Thyroid gland (tissue), 4 donors: ENCODE data around the gene TMEM131L.

Experiments used
- POLR2A ChIP-seq, 2 donors: fragments of 450-650 bp; IDR thresholded peaks; one replicate each; pipeline ENCODE4 v1.6.1; 2017; ENCODE audit warnings: antibody characterized with exemption in 2 of 2, mild to moderate bottlenecking in 2 of 2, moderate library complexity in 1 of 2
- TF ChIP-seq, protein P1 (sequence below), 6 experiments: fragments of 200-600 bp in 3 of 6; fragments of 450-650 bp in 3 of 6; sonication (generic) in 3 of 6; IDR thresholded peaks; one replicate each; pipeline ENCODE4 v1.5.1; 2016 to 2019; ENCODE audit warnings: antibody characterized with exemption in 6 of 6, mild to moderate bottlenecking in 2 of 6, inconsistent platforms in 1 of 6, moderate library complexity in 1 of 6

DNA sequence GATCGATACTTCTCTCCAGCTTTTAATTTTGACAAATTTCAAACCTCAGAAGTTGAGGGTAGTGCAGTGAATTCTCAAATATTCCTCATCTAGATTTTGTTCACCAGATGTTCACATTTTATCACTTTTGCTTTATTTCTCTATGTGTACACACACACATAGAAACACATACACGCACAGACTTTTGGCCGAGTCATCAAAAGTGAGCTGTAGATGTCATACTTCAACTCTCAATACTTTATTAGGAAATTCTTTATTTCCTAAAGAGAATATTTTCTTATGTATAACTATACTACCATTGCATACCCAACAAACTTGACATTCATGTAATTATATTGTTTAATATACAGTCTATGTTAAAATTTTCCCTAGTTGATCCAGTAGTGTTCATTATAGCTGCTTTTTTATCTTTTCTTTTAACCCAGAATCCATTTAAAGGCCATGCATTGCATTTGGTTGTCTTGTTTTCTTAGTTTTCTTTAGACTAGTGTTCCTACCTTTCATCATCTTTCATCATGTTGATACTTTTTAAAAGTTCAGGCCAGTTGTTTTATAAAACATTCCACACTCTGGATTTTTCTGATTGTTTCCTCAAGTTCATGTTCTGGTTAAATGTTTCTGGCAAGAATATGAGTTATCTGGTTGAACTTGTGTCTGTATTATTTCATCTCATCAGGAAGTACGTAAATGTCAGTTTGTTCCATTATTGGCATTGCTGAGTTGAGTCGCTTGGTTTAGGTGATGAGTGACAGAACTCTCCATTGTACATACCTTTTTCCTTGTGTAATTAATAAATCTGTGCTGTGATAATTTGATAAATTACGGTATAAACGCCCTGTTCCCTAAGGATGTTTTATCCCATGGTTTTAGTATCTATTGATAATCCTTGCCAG lies 123.8 kb downstream of the TMEM131L start:
- TF ChIP-seq, protein P1, sequence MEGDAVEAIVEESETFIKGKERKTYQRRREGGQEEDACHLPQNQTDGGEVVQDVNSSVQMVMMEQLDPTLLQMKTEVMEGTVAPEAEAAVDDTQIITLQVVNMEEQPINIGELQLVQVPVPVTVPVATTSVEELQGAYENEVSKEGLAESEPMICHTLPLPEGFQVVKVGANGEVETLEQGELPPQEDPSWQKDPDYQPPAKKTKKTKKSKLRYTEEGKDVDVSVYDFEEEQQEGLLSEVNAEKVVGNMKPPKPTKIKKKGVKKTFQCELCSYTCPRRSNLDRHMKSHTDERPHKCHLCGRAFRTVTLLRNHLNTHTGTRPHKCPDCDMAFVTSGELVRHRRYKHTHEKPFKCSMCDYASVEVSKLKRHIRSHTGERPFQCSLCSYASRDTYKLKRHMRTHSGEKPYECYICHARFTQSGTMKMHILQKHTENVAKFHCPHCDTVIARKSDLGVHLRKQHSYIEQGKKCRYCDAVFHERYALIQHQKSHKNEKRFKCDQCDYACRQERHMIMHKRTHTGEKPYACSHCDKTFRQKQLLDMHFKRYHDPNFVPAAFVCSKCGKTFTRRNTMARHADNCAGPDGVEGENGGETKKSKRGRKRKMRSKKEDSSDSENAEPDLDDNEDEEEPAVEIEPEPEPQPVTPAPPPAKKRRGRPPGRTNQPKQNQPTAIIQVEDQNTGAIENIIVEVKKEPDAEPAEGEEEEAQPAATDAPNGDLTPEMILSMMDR (IDR thresholded peaks at IDR 0.05), result no peak
- TF ChIP-seq POLR2A (IDR thresholded peaks at IDR 0.05), result no peak
